H7 (cell line): ENCODE measurements around the gene COPB1. TPM values are rescaled to one million over a fixed set of nuclear protein-coding genes. Genes with fewer than 3 reads are reported as not detected.

Experiments
- DNase-seq: peaks from one replicate; pipeline ENCODE4 v3.0.0; 2012
- H3K27me3 ChIP-seq: 2 replicates; pipeline ENCODE4 v1.6.0; 2011; ENCODE audit warnings: mild to moderate bottlenecking, low read length; ENCODE audit not compliant: control insufficient read depth, insufficient read depth
- H3K36me3 ChIP-seq: replicated peaks from 2 replicates; pipeline ENCODE4 v1.5.1; 2011; ENCODE audit warnings: low read length; ENCODE audit not compliant: control insufficient read depth, insufficient read depth
- H3K4me3 ChIP-seq: 2 replicates; pipeline ENCODE4 v1.5.1; 2011; ENCODE audit warnings: low read depth, mild to moderate bottlenecking, control low read depth, low read length, moderate library complexity; ENCODE audit not compliant: insufficient read depth
- total RNA-seq: library from RNA; depleted of rRNA; stranded (reverse); fragments of >200 nt; shearing (Covaris generic); gene quantifications from 2 replicates; pipeline ENCODE4 v1.2.3, GENCODE V29; 2014

COPB1 gene
- total RNA-seq, 1 experiment from 2014 or later: 157 TPM

- H3K36me3 ChIP-seq: peaks cover 17% of the 10 kb centered on the region
- no peak overlapping the region for H3K4me3 ChIP-seq
- no peaks in the 10 kb centered on the region for H3K27me3 ChIP-seq
- DNase-seq: no peak
Measured at GRCh38 chr11:14460147-14460546, 39.5 kb downstream of the COPB1 start.

- Histone ChIP-seq H3K36me3 (peaks cover 12% of the 10 kb centered on the region), H3K4me3 (no peak overlapping the region), H3K27me3 (no peaks in the 10 kb centered on the region)
- DNase-seq: no peak
Measured at GRCh38 chr11:14458377-14458776, 41.2 kb downstream of the COPB1 start.

DNA sequence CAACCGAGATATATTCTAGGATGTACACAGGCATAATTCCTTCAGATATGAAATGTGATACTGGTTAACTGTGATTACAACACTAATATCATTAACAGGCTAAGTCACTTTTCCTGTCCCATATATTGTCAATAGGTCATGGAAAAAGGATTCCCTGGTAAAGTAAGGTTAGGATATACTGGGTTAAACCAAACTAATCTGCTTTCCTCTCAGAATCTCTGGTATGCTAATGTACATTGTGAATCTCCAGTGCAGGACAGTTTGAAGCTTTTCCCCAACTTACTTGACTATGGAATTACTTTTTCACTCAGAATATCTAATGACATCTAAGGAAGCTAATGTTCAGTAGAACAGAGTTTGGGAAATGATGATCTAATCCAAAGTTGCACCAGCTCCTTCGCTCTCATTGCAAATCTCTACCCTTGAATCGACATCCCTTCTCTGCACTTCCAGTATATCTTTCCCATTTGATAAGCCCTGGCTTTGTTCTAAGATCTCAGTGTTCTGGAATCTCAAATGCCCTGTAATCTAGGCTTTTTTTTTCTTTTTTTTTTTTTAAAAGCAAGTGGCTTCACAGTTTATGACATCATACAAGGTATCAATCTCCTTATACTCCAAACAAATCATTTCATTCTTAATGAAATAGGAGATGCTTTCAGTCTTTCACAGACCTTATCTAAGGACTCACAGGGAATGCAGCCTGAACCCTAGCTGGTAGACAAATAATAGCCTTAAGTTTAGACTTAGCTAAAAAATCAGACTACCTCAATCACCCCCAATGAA is 43.8 kb downstream of the COPB1 start:
- Histone ChIP-seq H3K27me3 (no peaks in the 10 kb centered on the region), H3K4me3 (no peak overlapping the region), H3K36me3 (peaks cover 8% of the 10 kb centered on the region)
- no peak for DNase-seq

DNA sequence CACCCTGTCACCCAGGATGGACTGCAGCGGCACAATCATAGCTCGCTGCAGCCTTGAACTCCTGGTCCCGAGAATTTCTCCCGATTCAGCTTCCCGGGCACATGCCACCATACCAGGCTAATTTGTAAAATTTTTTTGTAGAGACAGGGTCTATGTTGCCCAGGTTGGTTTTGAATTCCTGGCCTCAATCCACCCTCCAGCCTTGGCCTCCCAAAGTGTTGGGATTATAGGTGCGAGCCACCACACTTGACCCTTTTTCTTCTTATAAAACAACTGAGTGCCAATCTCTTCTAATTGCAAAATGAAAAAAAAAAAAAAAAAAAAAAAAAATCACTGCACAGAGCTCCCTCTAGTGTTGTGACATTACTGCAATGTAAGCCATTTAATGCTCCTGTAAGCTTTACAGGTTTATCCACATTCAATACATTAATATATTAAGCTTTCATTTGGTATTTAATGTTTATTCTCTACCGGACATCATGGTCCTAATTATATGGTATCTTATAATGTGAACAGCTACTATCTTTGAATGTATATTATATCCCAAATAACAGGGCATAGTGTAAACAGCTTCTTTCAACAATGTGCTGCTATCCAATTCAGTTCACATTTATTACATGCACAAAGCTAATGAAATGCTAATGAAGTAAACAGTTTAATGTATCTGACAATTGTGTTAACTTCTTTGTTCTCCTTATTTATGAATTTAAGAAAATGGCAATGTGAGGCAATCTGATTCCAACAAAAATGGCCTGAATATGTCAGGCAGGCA is 44.6 kb downstream of the COPB1 start:
- no peaks in the 10 kb centered on the region for H3K27me3 ChIP-seq
- no peak overlapping the region for H3K4me3 ChIP-seq
- peak; percentile 23 for DNase-seq
- peaks cover 6% of the 10 kb centered on the region for H3K36me3 ChIP-seq

DNA sequence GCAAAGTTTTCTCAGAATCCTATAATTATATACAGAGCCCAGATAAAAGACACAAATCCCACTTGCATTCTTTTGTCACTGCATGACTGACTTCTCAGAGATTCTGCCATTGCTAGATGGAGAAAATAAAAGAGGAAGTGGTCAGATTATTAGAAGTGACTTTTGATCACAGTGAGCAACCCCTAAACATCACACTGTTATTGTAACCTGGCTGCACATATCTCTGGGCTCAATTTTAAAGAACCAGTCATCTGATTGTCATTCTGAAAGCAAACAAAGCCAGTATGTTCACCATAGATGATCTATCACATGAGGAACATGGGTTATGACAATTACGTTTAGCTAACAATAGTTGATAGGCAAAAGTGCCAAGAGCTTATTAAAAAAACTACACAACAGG is 47.8 kb downstream of the COPB1 start:
- Histone ChIP-seq H3K27me3 (no peaks in the 10 kb centered on the region), H3K4me3 (no peak overlapping the region), H3K36me3 (0 out of 2 replicates have a peak, but pooled peaks cover 2% of the 10 kb centered on the region)
- DNase-seq: no peak

GRCh38 chr11:14449302-14449714 is 50.3 kb downstream of the COPB1 start:
- H3K27me3 ChIP-seq: no peaks in the 10 kb centered on the region
- H3K4me3 ChIP-seq: no peak overlapping the region
- no peaks in the 10 kb centered on the region for H3K36me3 ChIP-seq
- DNase-seq: no peak

GRCh38 chr11:14448240-14448639 is 51.4 kb downstream of the COPB1 start:
- DNase-seq: no peak

GRCh38 chr11:14446701-14447169 is 52.9 kb downstream of the COPB1 start:
- no peaks in the 10 kb centered on the region for H3K27me3 ChIP-seq
- no peak for DNase-seq
- no peak overlapping the region for H3K4me3 ChIP-seq
- H3K36me3 ChIP-seq: no peaks in the 10 kb centered on the region

More at GRCh38 chr11:14448240-14448639, 51.4 kb downstream of the COPB1 start:
- H3K36me3 ChIP-seq: no peaks in the 10 kb centered on the region
- no peaks in the 10 kb centered on the region for H3K27me3 ChIP-seq
- no peak overlapping the region for H3K4me3 ChIP-seq

- DNase-seq: no peak
- Histone ChIP-seq H3K36me3 (no peaks in the 10 kb centered on the region), H3K27me3 (no peaks in the 10 kb centered on the region)
Measured at GRCh38 chr11:14445542-14446530, 53.8 kb downstream of the COPB1 start.

DNA sequence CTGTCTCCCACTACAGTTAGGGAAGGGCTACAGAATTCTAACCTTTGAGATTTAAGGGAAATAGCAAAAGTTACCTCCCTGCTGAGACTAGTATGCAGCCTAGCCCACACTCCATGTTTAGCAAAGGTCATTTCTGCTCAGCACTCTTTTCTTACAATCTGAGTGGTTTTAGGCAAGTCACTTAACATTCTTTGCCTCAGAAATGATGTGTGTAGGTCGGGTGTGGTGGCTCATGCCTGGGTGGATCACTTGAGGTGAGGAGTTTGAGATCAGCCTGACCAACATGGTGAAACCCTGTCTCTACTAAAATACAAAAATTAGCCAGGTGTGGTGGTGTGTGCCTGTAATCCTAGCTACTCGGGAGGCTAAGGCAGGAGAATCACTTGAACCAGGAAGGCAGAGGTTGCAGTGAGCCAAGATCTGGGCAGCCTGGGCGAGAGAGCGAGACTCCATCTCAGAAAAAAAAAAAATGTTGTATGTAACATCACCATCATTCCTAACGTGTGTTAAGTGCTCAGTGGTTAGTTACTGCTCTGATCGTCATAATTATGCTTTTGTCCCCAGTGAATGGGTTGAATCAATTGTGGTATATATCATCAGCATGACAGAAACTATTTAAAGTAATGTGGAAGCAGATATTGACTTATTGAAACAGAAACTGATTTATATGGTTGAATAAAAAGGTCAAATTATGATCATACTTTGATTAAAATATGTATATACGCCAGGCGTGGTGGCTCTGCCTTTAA is 55.0 kb downstream of the COPB1 start:
- Histone ChIP-seq H3K27me3 (no peaks in the 10 kb centered on the region), H3K4me3 (no peak overlapping the region), H3K36me3 (no peaks in the 10 kb centered on the region)
- DNase-seq: no peak

More at GRCh38 chr11:14445542-14446530, 53.8 kb downstream of the COPB1 start:
- no peak overlapping the region for H3K4me3 ChIP-seq

- no peak for DNase-seq
- H3K4me3 ChIP-seq: no peak overlapping the region
- no peaks in the 10 kb centered on the region for H3K27me3 ChIP-seq
- H3K36me3 ChIP-seq: no peaks in the 10 kb centered on the region
Measured at GRCh38 chr11:14443638-14444037, 56.0 kb downstream of the COPB1 start.

GRCh38 chr11:14435717-14436512 is 63.7 kb downstream of the COPB1 start:
- no peak overlapping the region for H3K4me3 ChIP-seq
- no peaks in the 10 kb centered on the region for H3K27me3 ChIP-seq
- no peaks in the 10 kb centered on the region for H3K36me3 ChIP-seq
- DNase-seq: no peak

DNA sequence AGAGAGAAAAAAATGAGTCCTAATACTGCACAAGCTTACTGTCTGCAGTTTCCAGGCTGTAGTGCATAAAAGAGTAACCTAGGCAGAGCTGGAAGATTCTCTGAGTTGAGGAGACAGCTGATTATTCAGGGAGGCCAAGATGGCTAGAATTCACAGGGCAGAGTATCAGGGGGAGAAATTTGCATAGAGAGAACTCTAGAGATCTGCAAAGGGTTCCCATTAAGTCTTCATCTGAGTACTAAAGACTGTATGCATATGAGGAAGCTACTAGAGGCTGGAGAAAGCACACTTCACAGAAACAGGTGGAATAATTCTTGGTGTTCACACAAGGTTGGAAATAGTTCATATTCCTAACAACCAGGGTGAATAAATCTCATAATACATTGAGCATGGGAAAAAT is 74.0 kb downstream of the COPB1 start:
- H3K4me3 ChIP-seq: no peak overlapping the region
- no peak for DNase-seq

More for the DNA sequence above, 74.0 kb downstream of the COPB1 start:
- no peaks in the 10 kb centered on the region for H3K27me3 ChIP-seq
- no peaks in the 10 kb centered on the region for H3K36me3 ChIP-seq
